Hematopoietic multipotent progenitor cell treated with erythropoietin and hydrocortisone succinate and interleukin-3 and kit ligand, for 4 days (in vitro differentiated cells): ENCODE measurements around the gene RAB11FIP4.

Source experiments
- DNase-seq: peaks from one replicate; pipeline ENCODE4 v3.0.0-alpha.2; 2015

Gene RAB11FIP4

DNA sequence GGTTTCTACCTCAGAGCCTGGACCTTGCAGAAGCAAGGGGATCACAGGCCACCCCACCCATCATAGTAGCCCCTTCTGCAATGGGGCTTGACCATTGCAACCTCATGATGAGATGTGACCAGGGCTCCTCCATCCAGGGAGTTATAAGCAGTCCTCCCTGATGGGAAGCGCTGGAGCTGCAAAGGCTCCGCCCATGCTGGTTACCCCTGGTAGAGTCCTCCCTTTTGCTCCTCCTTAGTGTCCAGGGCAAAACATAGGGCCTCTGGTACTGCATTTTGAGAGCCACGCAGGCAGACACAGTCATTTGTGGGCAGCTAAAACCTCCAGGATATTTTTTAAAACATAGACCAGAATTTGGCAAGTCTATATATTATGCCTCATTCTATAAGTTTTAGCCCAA, 161.1 kb downstream of the RAB11FIP4 start:
- no peak for DNase-seq

DNA sequence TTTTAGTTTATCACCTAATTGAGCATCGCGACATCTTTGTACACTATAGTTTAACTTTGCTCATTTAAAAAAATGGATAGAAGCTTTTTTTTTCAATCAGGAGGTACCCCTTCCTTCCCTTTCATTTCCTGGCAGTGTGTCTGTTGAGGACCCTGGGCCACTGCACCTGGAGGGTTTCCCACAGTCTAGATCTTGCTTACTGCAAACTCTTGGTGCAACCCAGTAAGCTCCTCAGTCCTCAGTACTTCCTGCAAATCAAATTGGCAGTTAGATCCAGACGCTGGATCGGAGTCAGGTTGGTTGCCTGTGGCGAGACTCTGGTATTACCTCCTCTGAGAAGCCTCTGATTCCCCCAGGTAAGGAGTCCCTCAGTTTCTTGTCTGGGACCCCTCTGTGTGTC, 162.0 kb downstream of the RAB11FIP4 start:
- DNase-seq = no peak

DNA sequence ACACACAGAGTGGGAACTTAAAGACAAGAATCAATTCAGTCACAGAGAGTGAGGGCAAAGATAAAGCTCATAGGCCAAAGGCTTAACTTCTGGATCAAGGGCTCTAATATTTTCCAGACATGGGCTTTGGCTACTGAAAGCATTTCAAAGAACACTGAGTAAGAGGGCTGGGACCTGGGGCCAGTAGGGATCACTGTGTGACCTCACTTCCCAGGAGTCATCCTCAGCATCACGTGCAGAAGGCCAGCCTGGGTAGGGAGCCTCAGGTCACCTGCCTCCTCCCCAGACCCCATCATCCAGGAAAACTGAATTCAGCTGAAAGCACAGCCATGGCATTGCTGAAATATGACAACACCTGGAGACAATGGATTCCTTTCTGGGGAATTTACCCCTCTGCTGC, 163.5 kb downstream of the RAB11FIP4 start:
- DNase-seq = no peak

DNA sequence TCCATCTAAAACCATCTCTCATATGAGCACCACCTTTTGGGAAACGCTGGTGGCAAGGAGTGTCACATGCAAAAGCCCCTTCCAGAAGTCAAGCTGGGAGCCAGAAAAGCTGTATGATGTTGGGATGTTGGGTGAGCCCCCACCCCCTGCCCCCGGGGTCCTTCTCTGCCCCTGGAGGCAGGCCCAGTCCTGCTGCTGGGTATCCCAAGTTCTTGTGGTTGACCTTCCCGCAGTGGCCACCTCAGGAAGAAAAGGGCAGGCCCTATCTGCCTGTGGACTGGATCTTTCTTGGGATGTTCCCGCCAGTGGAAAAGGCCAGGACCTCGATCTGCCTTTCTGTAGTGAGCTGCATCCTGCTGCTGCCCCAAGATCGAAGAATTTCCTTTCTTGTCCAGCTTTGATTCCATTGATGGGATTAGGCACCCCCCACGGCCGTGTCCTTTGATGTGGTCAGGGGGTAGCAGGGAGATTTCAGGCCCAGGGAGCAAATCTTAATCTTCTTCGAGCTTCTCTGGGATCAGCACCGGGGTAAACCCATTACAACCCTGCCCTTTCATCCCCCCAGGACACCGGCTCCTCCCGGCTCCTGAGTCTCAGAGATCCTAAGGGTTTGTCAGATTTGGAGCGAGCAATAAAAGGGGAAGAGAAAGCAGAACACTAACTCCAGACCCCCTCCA, 165.6 kb downstream of the RAB11FIP4 start:
- no peak for DNase-seq

DNA sequence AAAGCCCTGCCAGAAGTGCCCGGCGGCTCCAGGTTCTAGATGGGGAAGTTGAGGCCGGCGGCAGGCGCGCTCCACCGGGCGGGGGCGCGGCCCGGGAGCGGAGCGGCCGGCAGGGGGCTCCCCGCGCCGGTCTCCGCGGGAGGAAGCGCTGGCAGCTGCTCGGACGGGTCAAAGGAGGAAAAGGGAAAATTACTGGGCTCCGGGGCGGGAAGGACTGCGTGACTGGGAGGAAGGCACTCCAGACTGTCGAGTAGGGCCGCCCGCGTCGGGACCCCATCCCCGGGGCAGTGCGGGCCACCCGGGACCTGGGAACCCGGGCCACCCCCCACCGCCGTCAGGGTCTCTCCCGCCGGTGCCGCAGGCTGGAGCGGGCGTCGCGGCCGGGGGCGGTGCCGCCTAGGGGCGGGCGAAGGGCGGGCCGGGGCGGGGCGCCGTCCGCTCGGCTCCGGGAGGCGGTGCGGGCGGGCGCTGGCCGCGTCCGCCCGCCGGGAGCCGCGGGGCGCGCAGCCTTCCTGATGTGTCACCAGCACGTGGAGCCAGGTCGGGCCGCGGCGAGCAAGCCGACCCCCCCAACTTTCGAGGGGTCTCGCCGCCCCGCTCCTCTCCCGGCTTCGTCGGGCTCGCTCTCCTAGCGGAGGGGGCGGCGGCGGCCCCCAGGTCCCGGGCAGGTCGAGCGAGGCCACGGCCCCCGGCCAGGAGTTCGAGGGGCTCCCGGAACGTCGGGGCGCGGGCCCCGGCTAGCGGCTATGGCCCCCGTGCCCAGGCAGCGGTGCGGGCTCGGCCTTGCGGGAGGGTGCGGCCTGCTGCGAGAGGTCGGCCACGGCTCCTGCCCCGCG, 167.5 kb downstream of the RAB11FIP4 start:
- DNase-seq = peak; percentile 75

DNA sequence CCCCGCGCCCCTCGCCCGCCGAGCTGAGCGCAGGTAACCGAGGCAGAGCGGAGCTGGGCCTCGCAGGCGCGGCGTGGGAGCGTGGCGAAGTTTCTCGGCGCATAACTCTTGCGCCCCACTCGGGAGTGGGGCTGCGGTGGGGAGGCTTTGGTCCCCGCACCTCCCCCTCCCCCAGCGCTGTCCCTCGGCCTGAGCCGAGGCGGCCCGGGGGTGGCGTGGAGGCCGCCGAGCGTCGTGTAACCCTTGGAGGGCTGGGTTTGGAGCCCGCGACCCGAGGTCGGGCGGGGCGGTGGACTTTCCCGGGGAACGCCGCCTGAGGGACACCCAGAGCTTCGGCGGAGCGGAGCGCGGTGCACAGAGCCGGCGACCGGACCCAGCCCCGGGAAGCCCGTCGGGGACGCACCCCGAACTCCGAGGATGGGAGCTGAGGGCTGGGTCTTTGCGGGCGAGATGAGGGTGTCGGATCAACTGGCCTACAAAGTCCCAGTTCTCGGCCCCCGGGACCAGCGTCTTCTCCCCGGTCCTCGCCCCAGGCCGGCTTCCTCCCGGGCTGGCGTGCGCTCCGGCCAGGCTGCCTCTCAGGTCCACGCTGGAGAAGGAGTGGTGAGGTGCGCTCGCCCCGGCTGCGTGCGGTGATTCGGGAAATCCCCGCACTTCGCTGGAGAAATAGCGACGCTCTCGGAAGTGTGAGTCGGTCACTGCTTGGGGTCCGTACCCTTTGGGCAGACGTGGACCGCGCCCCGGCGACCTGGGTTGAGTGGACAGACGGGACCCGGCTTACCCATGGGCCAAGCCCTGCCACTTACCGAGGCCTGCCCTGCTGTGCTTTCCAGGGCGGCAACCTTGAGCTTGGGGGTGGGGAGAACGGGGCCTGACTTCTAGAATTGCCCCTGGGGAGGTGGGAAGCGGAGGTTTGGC, 168.4 kb downstream of the RAB11FIP4 start:
- DNase-seq = no peak

DNA sequence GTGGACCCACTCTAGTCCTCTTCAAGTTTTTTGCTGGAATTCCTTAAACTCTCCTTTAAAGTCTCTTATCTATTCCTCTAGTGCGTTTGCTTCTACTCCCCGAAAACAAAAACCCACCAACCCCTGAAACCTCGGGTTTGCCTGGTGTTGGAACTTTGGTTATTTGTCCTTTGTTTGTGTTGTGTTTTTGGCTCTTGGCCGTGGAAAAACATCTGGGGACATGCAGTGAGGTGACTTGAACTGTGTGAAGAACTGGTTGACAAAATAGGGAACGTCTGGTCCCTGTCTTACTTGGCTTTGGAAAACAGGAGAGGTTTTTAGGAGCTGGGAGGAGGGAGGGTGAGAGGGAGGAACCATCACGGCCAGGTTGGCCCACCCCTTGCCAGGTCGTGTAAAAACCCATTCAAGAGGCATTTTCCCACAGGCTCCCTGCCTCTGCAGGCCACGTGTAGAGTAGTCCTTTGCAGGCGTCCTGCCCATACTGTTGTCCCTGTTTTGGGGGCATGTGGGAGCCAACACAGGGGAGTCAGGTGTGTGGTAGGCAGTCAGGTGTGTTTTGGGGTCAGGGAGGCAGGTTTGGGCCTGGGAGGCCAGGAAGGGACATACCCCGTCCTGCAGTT, 169.3 kb downstream of the RAB11FIP4 start:
- DNase-seq = no peak

DNA sequence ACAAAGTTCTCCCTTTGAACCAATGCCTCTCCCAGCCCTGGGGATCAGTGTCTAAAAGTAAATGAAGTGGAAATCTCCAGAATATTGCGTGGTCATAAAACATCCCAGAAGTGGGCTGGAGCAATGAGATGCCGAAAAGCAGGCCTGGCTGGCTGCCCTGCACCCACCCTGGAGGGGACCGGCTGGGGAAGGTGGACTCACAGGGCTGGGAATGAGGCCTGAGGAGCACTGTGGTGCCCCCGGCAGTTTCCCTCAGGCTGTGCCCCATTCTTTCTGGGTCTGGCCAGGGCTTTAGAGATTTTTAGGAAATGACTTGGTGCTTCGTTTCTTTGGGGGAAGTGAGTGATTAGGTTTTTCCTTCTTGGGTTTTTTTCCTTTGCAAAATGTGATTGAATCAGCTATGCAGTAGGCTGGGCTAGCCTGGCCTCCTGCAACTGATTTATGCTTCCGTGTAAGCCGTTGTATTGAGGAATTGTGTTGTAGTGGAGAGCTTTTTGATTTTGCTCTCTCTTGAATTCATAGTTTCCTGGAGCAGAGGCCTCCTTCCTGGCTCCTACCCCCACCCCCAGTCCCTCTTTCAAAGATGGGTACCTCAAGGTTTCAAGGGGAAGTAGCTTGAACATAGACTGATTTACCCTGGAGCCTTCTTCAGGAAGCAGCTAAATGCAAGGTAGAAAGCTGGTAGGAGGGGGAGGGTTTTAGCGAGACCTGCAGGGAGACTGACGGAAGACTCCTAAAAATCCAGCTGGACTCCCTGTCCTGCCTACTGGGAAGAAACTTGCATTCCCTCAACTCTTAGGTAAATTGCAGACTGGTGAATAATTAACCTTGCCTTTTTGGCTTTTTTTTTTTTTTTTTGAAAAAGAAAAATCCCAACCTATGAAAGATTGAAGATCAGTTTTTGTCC, 170.2 kb downstream of the RAB11FIP4 start:
- no peak for DNase-seq

DNA sequence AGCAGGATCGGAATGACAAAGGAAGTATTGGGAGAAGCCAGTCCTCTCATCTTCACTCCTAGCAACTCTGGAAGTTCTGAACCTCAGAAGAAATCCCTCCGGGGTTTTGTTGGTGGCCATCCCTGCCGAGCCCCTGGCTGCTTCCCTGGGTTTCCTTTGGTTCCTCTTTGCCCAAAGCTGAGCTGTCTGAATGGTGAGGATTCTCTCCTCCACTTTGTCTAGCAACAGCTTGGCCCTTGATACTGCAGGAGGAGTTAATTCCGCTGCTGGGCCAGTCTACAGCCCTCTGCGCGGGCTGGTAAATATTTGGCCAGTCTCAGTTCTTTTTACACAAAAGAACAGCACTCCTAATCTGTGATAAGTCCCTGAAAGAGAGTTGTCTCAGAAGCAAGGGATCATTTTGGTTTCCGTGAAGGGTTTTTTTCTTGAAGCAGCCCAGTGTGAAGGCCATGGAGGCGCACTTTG, 170.9 kb downstream of the RAB11FIP4 start:
- DNase-seq = no peak

DNA sequence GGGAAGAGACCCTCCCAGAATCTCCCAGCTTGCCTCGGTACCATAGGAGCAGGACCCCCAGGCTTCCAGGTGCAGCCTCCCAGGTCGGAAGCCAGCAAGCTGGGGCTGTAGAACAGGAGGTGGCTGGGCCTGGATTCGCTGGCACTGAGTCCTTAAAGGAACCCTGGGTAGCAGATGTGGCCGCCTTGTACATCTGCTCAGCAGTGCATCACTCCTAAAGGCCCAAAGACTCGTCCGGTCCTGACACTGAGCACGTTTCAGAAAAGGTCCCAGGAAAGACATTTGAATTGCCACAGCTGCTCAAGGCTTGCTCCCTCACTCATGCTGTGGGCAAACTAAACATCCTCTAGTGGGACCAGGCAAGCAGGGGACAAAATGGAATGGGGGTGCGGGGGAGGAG, 172.8 kb downstream of the RAB11FIP4 start:
- no peak for DNase-seq

DNA sequence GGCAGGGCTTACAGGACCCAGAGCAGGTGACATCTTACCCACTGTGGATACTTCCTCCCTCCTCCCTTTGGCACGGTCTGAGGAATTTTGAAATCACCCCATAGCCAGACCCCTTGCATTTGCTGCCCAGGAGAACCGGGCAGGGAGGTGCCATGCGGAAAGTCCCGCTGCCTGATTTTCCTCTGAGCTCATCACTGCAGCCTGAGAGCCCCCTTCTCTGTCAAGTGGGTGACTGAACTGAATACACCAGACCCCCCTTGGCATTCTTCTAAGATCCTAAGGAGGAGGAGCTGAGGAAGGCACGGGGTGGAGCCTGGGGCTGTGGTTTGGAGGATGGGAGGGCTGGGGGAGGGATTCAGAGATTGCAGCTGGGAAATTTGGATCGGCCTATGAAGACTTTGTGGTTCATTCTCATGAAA, 173.4 kb downstream of the RAB11FIP4 start:
- no peak for DNase-seq

DNA sequence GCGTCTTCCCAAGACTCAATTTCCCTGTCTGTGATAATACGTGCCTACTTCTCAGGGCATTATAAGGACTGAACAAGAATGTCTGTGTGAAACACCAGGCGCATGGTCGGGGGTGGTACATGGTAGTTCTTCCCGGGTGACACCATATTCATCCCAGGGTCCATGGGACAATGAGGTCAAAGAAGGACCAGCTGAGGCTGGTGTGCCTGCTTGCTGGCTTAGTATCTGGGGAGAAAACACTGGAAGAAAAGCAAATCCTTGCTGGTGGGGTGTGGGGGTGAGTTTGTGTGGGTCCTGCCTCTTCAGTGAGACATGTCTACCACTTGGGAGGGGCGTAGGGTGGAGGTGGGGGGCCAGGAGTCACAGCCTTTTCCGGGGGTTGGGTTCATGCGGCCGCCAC, 174.2 kb downstream of the RAB11FIP4 start:
- no peak for DNase-seq

DNA sequence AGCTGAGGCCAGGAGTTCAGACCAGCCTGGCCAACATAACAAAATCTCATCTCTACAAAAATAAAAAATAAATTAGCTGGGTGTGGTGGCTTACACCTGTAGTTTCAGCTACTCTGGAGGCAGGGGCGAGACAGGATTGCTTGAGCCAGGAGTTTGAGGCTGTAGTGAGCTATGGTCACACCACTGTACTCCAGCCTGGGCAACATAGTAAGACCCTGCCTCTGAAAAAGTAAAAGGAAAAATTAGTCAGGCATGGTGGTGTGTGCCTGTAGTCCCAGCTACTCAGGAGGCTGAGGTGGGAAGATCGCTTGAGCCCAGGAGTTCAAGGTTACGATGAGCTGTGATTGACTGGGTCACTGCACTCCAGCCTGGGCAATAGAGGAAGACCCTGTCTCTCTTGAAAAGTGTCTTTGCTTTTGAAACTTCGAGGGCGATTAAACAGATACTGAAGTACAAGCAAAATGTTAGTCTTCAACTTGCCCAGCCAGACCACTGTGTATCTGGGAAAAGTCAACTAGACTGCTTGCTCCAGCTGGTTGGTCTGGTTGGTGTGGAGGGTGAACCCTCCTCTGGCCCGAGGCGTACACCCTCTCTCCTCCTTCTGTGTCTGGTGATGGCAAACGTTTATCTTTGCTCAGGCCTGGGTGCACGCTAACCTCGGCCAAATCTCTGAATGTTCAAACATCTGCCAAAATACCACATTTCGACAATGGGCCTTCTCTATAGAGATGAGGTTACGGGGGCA, 174.9 kb downstream of the RAB11FIP4 start:
- no peak for DNase-seq

DNA sequence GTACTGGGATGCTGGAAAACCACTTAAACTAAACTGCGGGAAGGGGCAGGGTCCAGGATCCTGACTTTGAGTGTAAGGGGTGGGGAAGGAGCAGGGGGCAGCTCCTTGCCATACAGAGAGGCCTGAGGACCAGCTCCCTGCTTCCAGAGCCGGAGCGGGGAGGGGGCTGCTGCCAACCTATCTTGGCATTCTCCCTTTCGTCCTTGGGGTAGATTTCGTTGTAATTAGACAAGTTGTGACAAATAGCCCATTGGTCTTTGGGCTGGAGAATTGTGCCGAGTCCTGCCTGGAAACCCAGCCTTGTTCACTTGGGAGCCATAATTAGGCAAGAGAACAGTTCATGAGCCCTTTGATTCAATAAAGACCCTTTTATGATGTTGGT, 175.5 kb downstream of the RAB11FIP4 start:
- no peak for DNase-seq

DNA sequence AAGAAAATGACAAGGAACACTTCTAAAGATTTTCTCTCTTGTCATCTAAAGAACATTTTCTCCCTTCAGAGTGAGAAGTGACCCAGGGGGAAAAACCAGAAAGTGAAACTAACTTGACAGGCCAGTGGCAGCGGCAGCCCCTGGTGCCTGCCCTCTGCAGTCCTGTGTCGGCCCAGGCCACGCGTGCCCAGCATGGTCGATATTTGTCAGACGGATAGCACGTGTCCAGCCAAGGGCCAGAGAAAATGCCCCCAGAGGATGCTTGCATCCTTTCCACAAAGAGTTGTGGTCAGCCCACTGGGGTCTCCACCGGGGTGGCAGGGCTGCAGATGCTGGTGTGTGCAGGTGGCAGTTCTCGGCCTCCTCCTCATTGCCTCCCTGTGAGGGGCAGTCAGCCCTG, 176.6 kb downstream of the RAB11FIP4 start:
- DNase-seq = no peak

DNA sequence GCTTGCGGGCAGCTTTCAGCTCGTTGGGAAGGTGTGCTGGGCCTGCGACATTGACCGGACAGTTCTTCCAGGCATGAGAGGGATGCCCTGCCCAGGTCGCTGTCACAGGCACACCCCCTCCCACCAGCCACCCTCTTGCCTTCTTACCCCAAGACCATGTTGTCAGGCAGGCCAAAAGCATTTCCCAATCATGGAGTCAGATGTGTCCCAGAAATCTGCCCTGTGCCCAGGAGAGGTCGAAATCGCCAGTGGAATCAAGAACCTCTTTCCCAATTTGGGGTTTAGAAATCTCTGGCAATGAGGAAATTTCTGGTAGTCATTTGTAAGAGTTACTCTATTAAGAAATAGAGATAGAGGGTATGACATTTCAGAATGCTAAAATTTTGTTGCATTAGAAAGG, 177.1 kb downstream of the RAB11FIP4 start:
- DNase-seq = no peak

DNA sequence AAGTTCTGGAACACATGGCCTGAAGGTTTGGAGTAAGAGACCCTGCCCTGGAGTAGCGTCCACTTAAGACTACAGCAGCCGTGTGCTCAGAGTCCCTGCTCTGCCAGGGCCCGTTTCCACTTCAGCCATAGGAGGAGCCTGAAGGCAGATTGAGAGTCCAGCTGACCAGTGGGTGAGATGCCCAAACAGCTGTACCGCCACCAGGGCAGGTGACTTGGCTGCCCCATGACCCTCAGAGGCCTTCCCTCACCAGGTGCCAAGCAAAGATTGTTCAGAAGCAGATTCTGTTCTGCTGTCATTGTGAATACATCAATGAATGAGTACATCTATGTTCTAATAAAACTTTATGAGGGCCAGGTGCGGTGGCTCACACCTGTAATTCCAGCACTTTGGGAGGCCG, 178.8 kb downstream of the RAB11FIP4 start:
- DNase-seq = no peak

DNA sequence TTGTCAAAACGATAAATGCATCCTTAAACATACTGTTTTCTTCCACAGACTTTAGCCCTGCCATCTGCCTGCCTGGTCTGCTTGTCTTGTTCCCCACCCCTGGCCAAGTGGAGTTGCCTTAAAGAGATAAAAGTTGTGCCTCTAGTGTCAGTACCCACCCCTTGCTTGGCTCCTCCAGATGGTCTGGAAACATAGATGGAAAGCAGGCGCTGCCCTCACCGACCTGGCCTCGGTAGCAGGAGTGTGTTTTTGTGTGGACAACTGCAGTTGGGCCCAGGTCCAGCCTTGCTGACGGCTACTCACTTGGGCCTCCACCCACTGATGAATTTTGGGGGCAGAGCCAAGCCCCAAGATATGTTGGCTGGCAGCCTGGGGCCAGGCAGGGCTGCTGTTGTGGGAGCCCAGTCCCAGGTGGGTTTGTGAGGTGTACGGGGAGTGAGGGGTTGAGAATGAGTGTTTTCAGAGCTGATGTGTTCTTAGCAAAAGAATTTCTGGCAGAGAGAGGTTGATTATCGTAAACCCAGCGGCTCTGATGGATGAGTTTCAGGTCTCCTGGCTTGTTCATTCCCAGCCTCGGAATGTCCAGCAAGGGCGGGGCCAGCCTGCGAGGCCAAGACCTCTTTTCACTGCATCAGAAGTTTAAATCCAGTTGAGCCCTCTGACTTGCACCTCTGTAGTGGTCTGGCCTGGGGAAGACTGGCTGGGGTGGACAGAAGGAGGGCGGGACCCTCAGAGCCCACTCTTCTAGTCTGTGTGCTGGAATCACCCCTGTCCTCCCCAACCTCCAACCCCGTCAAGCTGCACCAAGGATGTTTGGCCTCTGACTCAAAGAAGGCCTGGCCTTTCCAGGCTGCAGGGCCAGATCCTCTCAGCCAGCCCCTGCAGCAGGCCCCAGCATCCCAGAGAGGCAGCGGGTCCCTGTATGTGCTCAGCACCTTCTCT, 179.7 kb downstream of the RAB11FIP4 start:
- DNase-seq = peak; percentile 66

DNA sequence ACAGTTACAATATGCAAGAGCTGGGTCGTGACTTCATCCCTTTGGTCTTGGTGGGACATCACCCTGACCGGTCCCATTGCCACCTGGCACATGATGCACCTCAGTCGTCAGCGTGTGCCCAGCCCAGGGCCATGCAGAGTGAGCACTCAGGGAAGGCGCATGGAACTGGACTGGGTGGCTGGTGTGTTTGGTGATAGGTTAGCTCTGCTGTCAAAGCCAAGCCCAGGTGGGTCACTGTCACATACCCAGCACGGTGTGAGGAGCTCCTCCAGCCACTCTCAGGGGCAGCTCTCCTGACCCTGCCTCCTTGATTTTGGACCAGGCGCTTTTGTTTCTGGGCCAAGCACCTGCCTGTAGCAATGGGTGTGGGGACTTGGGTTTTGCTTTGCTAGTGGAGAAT, 180.9 kb downstream of the RAB11FIP4 start:
- DNase-seq = no peak

DNA sequence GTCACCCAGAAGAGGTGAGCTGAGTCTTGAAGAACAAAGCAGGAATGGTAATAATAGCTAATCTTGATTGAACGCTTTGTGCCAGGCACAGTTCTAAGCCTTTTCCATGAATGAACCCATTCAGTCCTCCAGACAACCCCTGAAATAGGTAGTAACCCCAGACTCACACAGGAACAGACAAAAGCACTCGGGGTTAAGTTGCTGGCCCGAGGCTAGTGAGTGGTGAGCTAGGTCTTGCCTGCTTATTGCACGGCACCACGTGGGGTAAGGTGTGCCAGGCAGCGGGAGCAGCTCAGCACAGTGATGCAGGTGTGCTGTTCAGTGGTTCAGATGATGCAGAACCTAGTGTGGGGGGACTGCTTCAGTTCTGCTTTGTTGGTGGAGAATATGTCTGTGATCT, 181.6 kb downstream of the RAB11FIP4 start:
- no peak for DNase-seq
